HCT116 (cell line): ENCODE data around the gene BCL11A. TPM values are rescaled to one million over a fixed set of nuclear protein-coding genes. Genes with fewer than 3 reads are reported as not detected.

Experiments
- ATAC-seq: fragments of 200-7000 bp; cut with Tn5 transposase; 2 replicates; pipeline ENCODE4 v1.9.1; 2020; ENCODE audit warnings: mild to moderate bottlenecking, moderate library complexity
- BruUV-seq: library from RNA; stranded (reverse); fragments of 400-500 nt; replicated peaks from 2 replicates; lab custom pipeline; 2021; lab: Mats Ljungman, UMichigan
- CTCF ChIA-PET: fragments of 300-600 bp; sonication (Branson Sonifier 250); formaldehyde crosslinking; loops from one replicate; lab custom pipeline; 2021; ENCODE audit warnings: antibody characterized with exemption; lab: Charles Lee
- POLR2A ChIA-PET: fragments of 300-600, 350-600 bp; sonication (Branson Sonifier 250); formaldehyde crosslinking; loops from one replicate; lab custom pipeline; 2021; ENCODE audit warnings: antibody characterized with exemption; lab: Charles Lee
- RAD21 ChIA-PET, 2 experiments: fragments of 300-600 bp; sonication (Branson Sonifier 250); formaldehyde crosslinking; loops; one replicate each; lab custom pipeline; 2023; ENCODE audit warnings: low total read pairs in 2 of 2; ENCODE audit not compliant: uncharacterized antibody in 2 of 2, unreplicated experiment in 2 of 2, low non-redundant PET in 1 of 2; lab: Charles Lee
- DNase-seq: peaks from one replicate; pipeline ENCODE4 v3.0.0-alpha.2; 2010; ENCODE audit warnings: low read depth, low spot score
- H2AFZ ChIP-seq: fragments of 200-600 bp; shearing (Covaris generic), sonication (generic); 2 replicates; pipeline ENCODE4 v1.6.1; 2017; ENCODE audit warnings: low read depth, mixed run types, mixed read lengths, antibody characterized with exemption, low read length; ENCODE audit not compliant: poor library complexity, severe bottlenecking
- H3K27ac ChIP-seq: 2 replicates; pipeline ENCODE4 v1.5.1; 2012; ENCODE audit warnings: low read depth, low read length
- H3K27me3 ChIP-seq: fragments of 200-600 bp; sonication (generic); 2 replicates; pipeline ENCODE4 v1.6.1; 2016; ENCODE audit warnings: mixed run types, low read length, mixed read lengths; ENCODE audit not compliant: insufficient read depth
- H3K36me3 ChIP-seq, 2 experiments: fragments of 200-500 bp in 1 of 2; fragments of 200-600 bp in 1 of 2; sonication (Bioruptor generic) in 1 of 2; sonication (generic) in 1 of 2; 2 replicates each; pipeline versions ENCODE4 v1.5.1 to v1.6.1; 2014 to 2016; ENCODE audit warnings: low read length in 2 of 2, inconsistent platforms in 1 of 2, mixed read lengths in 1 of 2, mixed run types in 1 of 2; ENCODE audit not compliant: insufficient read depth in 2 of 2, control insufficient read depth in 1 of 2
- H3K4me1 ChIP-seq, 2 experiments: fragments of 200-600 bp in 1 of 2; sonication (generic) in 1 of 2; 2 replicates each; pipeline versions ENCODE4 v1.5.1 to v1.6.1; 2012 to 2017; ENCODE audit warnings: low read length in 2 of 2, inconsistent platforms in 1 of 2, mild to moderate bottlenecking in 1 of 2, mixed read lengths in 1 of 2, mixed run types in 1 of 2, moderate library complexity in 1 of 2; ENCODE audit not compliant: insufficient read depth in 2 of 2, control insufficient read depth in 1 of 2
- H3K4me2 ChIP-seq: fragments of 200-600 bp; sonication (generic); 2 replicates; pipeline ENCODE4 v1.6.1; 2017; ENCODE audit warnings: mixed run types, low read length, mixed read lengths
- H3K4me3 ChIP-seq, 2 experiments: fragments of 200-600 bp in 1 of 2; sonication (generic) in 1 of 2; replicated peaks in 1 of 2; 2 replicates each; pipeline ENCODE4 v1.5.1; 2011 to 2016; ENCODE audit warnings: low read length in 2 of 2, control low read depth in 1 of 2, low read depth in 1 of 2, mild to moderate bottlenecking in 1 of 2, mixed read lengths in 1 of 2, mixed run types in 1 of 2
- H3K79me2 ChIP-seq: fragments of 200-600 bp; sonication (generic); 2 replicates; pipeline ENCODE4 v1.6.1; 2017; ENCODE audit warnings: mild to moderate bottlenecking, mixed run types, low read length, moderate library complexity, mixed read lengths; ENCODE audit not compliant: insufficient read depth
- H3K9ac ChIP-seq: fragments of 200-600 bp; sonication (generic); 2 replicates; pipeline ENCODE4 v1.6.1; 2016; ENCODE audit warnings: low read length, mixed read lengths
- H3K9me2 ChIP-seq: fragments of 200-600 bp; sonication (generic), shearing (Covaris generic); 2 replicates; pipeline ENCODE4 v1.6.1; 2017; ENCODE audit warnings: mixed run types, mild to moderate bottlenecking, moderate library complexity; ENCODE audit not compliant: insufficient read depth
- H3K9me3 ChIP-seq, 2 experiments: fragments of 200-500 bp in 1 of 2; fragments of 200-600 bp in 1 of 2; sonication (Bioruptor generic) in 1 of 2; sonication (generic) in 1 of 2; 2 replicates each; pipeline ENCODE4 v1.6.1; 2014 to 2017; ENCODE audit warnings: low read length in 2 of 2, mixed read lengths in 2 of 2, inconsistent platforms in 1 of 2, low read depth in 1 of 2, mild to moderate bottlenecking in 1 of 2, mixed run types in 1 of 2, moderate library complexity in 1 of 2; ENCODE audit not compliant: control insufficient read depth in 1 of 2, insufficient read depth in 1 of 2
- H4K20me1 ChIP-seq: fragments of 200-600 bp; sonication (generic), shearing (Covaris generic); 2 replicates; pipeline ENCODE4 v1.6.1; 2017; ENCODE audit warnings: mixed run types, mild to moderate bottlenecking, moderate library complexity; ENCODE audit not compliant: insufficient read depth
- CBX3 ChIP-seq: IDR thresholded peaks from 2 replicates; pipeline ENCODE4 v1.6.1; 2012; ENCODE audit warnings: low read depth
- CEBPB ChIP-seq: IDR thresholded peaks from 2 replicates; pipeline ENCODE4 v1.6.1; 2012; ENCODE audit warnings: low read depth
- EGR1 ChIP-seq: IDR thresholded peaks from 2 replicates; pipeline ENCODE4 v1.6.1; 2012; ENCODE audit warnings: low read depth
- ELF1 ChIP-seq: IDR thresholded peaks from 2 replicates; pipeline ENCODE4 v1.6.1; 2012; ENCODE audit warnings: low read depth, borderline replicate concordance
- EZH2phosphoT487 ChIP-seq: fragments of 200-600 bp; IDR thresholded peaks from 2 replicates; pipeline ENCODE4 v1.6.1; 2018; ENCODE audit warnings: antibody characterized with exemption, borderline replicate concordance
- POLR2A ChIP-seq: IDR thresholded peaks from 2 replicates; pipeline ENCODE4 v1.7.0; 2011; ENCODE audit warnings: borderline replicate concordance; ENCODE audit not compliant: insufficient read depth, insufficient read length; ENCODE audit errors: extremely low read depth
- SP1 ChIP-seq: IDR thresholded peaks from 2 replicates; pipeline ENCODE4 v1.6.1; 2012; ENCODE audit warnings: low read depth
- SRF ChIP-seq: IDR thresholded peaks from 2 replicates; pipeline ENCODE4 v1.6.1; 2012; ENCODE audit warnings: low read depth
- YY1 ChIP-seq: IDR thresholded peaks from 2 replicates; pipeline ENCODE4 v1.6.1; 2011; ENCODE audit warnings: low read length, low read depth, moderate library complexity, mild to moderate bottlenecking; ENCODE audit not compliant: insufficient replicate concordance; ENCODE audit errors: extremely low read depth
- ZFX ChIP-seq: fragments of 450-650 bp; IDR thresholded peaks from 2 replicates; pipeline ENCODE4 v1.6.1; 2017
- ZNF274 ChIP-seq: fragments of 200-500 bp; sonication (Bioruptor generic); IDR thresholded peaks from 2 replicates; pipeline ENCODE4 v1.6.1; 2014; ENCODE audit warnings: mild to moderate bottlenecking, low read depth, low read length, inconsistent platforms
- intact Hi-C: fragments of 100-400 bp; cut with micrococcal nuclease; formaldehyde crosslinking; loops from 2 replicates; pipeline ENCODE4 v1.10.0; 2022
- total RNA-seq: library from RNA; stranded (reverse); gene quantifications from one replicate; pipeline ENCODE4 v1.2.1, GENCODE V29; 2021; ENCODE audit not compliant: unreplicated experiment
- TF ChIP-seq, protein P1 (sequence below): IDR thresholded peaks from 2 replicates; pipeline ENCODE4 v1.6.1; 2011; ENCODE audit warnings: mild to moderate bottlenecking, low read length, moderate library complexity; ENCODE audit not compliant: insufficient replicate concordance; ENCODE audit errors: extremely low read depth
- TF ChIP-seq, protein P2 (sequence below): IDR thresholded peaks from 2 replicates; pipeline ENCODE4 v1.6.1; 2012
- TF ChIP-seq, protein P3 (sequence below): IDR thresholded peaks from 2 replicates; pipeline ENCODE4 v1.6.1; 2012; ENCODE audit warnings: low read depth

The BCL11A gene
- total RNA-seq, 1 experiment from 2014 or later, result 0.71 TPM

DNA sequence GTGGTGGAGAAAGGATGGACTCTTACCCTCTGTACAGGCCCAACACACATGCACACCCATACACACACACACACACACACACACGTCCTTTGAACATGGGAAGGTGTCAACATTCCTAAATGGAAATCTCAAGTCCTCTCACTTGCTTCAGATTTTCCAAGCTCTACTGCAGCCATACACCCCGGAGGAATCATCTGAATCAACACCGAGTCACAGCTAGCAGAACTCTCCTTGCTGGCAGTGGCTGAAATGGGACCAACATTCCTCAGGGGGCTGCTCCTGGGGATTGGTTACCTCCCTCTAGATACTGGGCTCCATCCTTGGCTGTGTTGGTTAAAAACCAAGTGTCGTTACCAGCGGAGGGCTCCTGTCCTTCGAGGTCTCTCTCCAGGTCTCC lies 112.7 kb downstream of the BCL11A start:
- DNase-seq, result no peak
- no TSS peak for BruUV-seq
- no peaks in the 10 kb centered on the region for H3K79me2 ChIP-seq
- H2AFZ ChIP-seq, result no peak overlapping the region
- H3K36me3 ChIP-seq, result no peaks in the 10 kb centered on the region
- H3K4me3 ChIP-seq, result no peak overlapping the region
- no peaks in the 10 kb centered on the region for H3K4me1 ChIP-seq
- intact Hi-C loops, result no loop called here
- H3K9me3 ChIP-seq, result no peaks in the 10 kb centered on the region
- no peaks in the 10 kb centered on the region for H4K20me1 ChIP-seq
- no peak overlapping the region for H3K27ac ChIP-seq
- TF ChIP-seq EGR1 (no peak), SRF (no peak), ZFX (no peak), YY1 (no peak), CEBPB (no peak), CBX3 (no peak), SP1 (no peak)
- TF ChIP-seq, protein P1, sequence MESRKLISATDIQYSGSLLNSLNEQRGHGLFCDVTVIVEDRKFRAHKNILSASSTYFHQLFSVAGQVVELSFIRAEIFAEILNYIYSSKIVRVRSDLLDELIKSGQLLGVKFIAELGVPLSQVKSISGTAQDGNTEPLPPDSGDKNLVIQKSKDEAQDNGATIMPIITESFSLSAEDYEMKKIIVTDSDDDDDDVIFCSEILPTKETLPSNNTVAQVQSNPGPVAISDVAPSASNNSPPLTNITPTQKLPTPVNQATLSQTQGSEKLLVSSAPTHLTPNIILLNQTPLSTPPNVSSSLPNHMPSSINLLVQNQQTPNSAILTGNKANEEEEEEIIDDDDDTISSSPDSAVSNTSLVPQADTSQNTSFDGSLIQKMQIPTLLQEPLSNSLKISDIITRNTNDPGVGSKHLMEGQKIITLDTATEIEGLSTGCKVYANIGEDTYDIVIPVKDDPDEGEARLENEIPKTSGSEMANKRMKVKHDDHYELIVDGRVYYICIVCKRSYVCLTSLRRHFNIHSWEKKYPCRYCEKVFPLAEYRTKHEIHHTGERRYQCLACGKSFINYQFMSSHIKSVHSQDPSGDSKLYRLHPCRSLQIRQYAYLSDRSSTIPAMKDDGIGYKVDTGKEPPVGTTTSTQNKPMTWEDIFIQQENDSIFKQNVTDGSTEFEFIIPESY, result no peak
- TF ChIP-seq, all 23 proteins: peak for 0
- POLR2A ChIA-PET, result no interaction called here
- Histone ChIP-seq H3K4me2 (no peak overlapping the region), H3K27me3 (no peaks in the 10 kb centered on the region), H3K9ac (no peak overlapping the region), H3K9me2 (no peaks in the 10 kb centered on the region)
- ATAC-seq, result no peak
- CTCF ChIA-PET, result no interaction called here
- RAD21 ChIA-PET, result no interaction called here

DNA sequence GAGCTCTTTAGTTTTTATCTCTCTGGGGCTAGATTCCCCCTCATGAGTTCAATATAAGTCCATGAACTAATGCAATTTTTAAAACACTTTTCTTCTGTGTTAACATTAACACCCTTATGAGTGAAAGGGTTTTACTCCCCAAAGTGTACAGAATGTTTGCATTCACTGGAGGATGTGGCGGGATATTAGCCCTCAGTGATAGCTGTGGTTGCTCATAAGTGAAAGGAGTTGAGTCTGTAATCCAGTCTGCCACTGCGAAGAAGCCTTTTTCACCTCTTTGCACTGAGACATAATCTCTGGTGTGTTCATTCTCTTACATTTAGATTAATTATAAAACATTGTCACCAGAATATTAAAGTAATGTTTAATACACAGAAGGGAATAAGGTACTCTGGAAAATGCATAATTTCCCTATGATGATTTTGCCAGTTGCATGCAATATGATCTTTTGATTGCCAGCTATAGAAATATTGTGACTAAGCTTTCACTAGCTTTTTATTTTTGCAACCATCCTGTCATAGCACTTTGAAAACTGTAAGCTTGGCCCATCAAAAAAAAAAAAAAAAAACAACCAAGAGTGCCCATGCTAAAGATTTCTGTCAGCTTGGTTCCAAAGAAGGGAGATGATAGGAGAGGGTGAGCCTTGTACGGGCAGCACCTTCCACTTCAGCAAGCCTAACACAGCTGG lies 113.2 kb downstream of the BCL11A start:
- Histone ChIP-seq H3K27me3 (no peaks in the 10 kb centered on the region), H3K9me2 (no peaks in the 10 kb centered on the region), H3K27ac (no peak overlapping the region), H4K20me1 (no peaks in the 10 kb centered on the region), H2AFZ (no peak overlapping the region), H3K4me3 (no peak overlapping the region), H3K4me1 (no peaks in the 10 kb centered on the region), H3K36me3 (no peaks in the 10 kb centered on the region), H3K9ac (no peak overlapping the region), H3K79me2 (no peaks in the 10 kb centered on the region), H3K4me2 (no peak overlapping the region), H3K9me3 (no peaks in the 10 kb centered on the region)
- TF ChIP-seq, protein P2, sequence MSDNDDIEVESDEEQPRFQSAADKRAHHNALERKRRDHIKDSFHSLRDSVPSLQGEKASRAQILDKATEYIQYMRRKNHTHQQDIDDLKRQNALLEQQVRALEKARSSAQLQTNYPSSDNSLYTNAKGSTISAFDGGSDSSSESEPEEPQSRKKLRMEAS, result no peak
- TF ChIP-seq POLR2A, result no peak
- no peak for TF ChIP-seq ELF1
- TF ChIP-seq, protein P3, sequence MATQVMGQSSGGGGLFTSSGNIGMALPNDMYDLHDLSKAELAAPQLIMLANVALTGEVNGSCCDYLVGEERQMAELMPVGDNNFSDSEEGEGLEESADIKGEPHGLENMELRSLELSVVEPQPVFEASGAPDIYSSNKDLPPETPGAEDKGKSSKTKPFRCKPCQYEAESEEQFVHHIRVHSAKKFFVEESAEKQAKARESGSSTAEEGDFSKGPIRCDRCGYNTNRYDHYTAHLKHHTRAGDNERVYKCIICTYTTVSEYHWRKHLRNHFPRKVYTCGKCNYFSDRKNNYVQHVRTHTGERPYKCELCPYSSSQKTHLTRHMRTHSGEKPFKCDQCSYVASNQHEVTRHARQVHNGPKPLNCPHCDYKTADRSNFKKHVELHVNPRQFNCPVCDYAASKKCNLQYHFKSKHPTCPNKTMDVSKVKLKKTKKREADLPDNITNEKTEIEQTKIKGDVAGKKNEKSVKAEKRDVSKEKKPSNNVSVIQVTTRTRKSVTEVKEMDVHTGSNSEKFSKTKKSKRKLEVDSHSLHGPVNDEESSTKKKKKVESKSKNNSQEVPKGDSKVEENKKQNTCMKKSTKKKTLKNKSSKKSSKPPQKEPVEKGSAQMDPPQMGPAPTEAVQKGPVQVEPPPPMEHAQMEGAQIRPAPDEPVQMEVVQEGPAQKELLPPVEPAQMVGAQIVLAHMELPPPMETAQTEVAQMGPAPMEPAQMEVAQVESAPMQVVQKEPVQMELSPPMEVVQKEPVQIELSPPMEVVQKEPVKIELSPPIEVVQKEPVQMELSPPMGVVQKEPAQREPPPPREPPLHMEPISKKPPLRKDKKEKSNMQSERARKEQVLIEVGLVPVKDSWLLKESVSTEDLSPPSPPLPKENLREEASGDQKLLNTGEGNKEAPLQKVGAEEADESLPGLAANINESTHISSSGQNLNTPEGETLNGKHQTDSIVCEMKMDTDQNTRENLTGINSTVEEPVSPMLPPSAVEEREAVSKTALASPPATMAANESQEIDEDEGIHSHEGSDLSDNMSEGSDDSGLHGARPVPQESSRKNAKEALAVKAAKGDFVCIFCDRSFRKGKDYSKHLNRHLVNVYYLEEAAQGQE, result no peak
- TF ChIP-seq ZNF274, result no peak
- no peak for TF ChIP-seq EZH2phosphoT487
- ChIA-PET CTCF (interaction anchor here (0.6 to 1.3 kb wide), 2 partner anchors 8 to 15 kb away, joined by 3 to 4 read pairs; no protein-coding TSS in a partner anchor), RAD21 (no interaction called here), POLR2A (no interaction called here)
- DNase-seq (no peak), ATAC-seq (no peak)
- BruUV-seq, result no TSS peak
- intact Hi-C loops, result no loop called here
